Vagina (tissue), 2 donors: Measurements from ENCODE around the gene CHRM1. TPM values are rescaled to one million over a fixed set of nuclear protein-coding genes. Genes with fewer than 3 reads are reported as not detected.

Experiments used
- DNase-seq, 2 donors: peaks; one replicate each; pipeline ENCODE4 v3.0.0-alpha.2; 2017; ENCODE audit errors: extremely low spot score in 2 of 2
- H3K27ac ChIP-seq: fragments of 200-600 bp; sonication (generic); one replicate; pipeline ENCODE4 v1.5.1; 2019
- H3K27me3 ChIP-seq: fragments of 200-600 bp; sonication (generic); one replicate; pipeline ENCODE4 v1.5.1; 2019
- H3K36me3 ChIP-seq, 2 donors: fragments of 200-600 bp; sonication (generic); one replicate each; pipeline ENCODE4 v1.5.1; 2017 to 2019
- H3K4me1 ChIP-seq: fragments of 200-600 bp; sonication (generic); one replicate; pipeline ENCODE4 v1.5.1; 2019
- H3K4me3 ChIP-seq, 2 donors: fragments of 200-600 bp; sonication (generic); 1 replicate in 1 of 2; 2 replicates in 1 of 2; pipeline ENCODE4 v1.5.1; 2016 to 2019
- H3K9me3 ChIP-seq: fragments of 200-600 bp; sonication (generic); one replicate; pipeline ENCODE4 v1.5.1; 2019
- CTCF ChIP-seq, 3 experiments: fragments of 450-650 bp in 2 of 3; fragments of 200-600 bp in 1 of 3; sonication (generic) in 1 of 3; IDR thresholded peaks; one replicate each; pipeline ENCODE4 v1.5.1; 2017 to 2019; ENCODE audit warnings: antibody characterized with exemption in 3 of 3, mild to moderate bottlenecking in 2 of 3, moderate library complexity in 2 of 3
- POLR2A ChIP-seq, 2 donors: fragments of 450-650 bp; IDR thresholded peaks; one replicate each; pipeline ENCODE4 v1.6.1; 2017; ENCODE audit warnings: antibody characterized with exemption in 2 of 2, mild to moderate bottlenecking in 2 of 2, moderate library complexity in 2 of 2
- POLR2AphosphoS5 ChIP-seq, 2 donors: sonication (generic); formaldehyde crosslinking; IDR thresholded peaks; one replicate each; pipeline ENCODE4 v1.9.0; 2017; ENCODE audit warnings: antibody characterized with exemption in 2 of 2, mild to moderate bottlenecking in 2 of 2, low read depth in 1 of 2; ENCODE audit not compliant: insufficient read depth in 1 of 2
- intact Hi-C: fragments of 100-400 bp; cut with DNase I; formaldehyde crosslinking; loops from one replicate; pipeline ENCODE4 v1.15.1; 2023
- total RNA-seq: library from RNA; depleted of rRNA; stranded (reverse); fragments of >200 nt; gene quantifications from one replicate; pipeline ENCODE4 v1.2.3, GENCODE V29; 2016

The CHRM1 gene
- total RNA-seq, 1 donor from 2014 or later = not detected

- Histone ChIP-seq H3K4me3 (peak overlapping the region; percentile 98 to 100), H3K36me3 (peaks cover 0 to 28% of the 10 kb centered on the region in 2 donors), H3K4me1 (peaks cover 52% of the 10 kb centered on the region), H3K9me3 (no peaks in the 10 kb centered on the region), H3K27me3 (no peaks in the 10 kb centered on the region), H3K27ac (peak overlapping the region; percentile 100)
- TF ChIP-seq POLR2AphosphoS5 (IDR thresholded peaks at IDR 0.05; ENCODE audit: insufficient read depth in 1 of 2, low read depth in 1 of 2) (no peak), CTCF (IDR thresholded peaks at IDR 0.05) (no peak), POLR2A (IDR thresholded peaks at IDR 0.05) (no peak)
- DNase-seq = no peak
- intact Hi-C loops = no loop called here
Observed at GRCh38 chr11:62880231-62880802, 40.8 kb downstream of the CHRM1 start.

- DNase-seq = no peak
- H3K36me3 ChIP-seq = peaks cover 0 to 19% of the 10 kb centered on the region in 2 donors
- H3K27me3 ChIP-seq = no peaks in the 10 kb centered on the region
- H3K4me3 ChIP-seq = peak overlapping the region; percentile 98 to 100
- TF ChIP-seq POLR2AphosphoS5 (IDR thresholded peaks at IDR 0.05; ENCODE audit: insufficient read depth in 1 of 2, low read depth in 1 of 2) = no peak
- no peak for TF ChIP-seq POLR2A (IDR thresholded peaks at IDR 0.05)
- TF ChIP-seq CTCF (IDR thresholded peaks at IDR 0.05) = no peak
- peak overlapping the region; percentile 100 for H3K27ac ChIP-seq
- H3K4me1 ChIP-seq = peaks cover 44% of the 10 kb centered on the region
- intact Hi-C loops = no loop called here
- no peaks in the 10 kb centered on the region for H3K9me3 ChIP-seq
Observed at GRCh38 chr11:62879235-62879978, 41.8 kb downstream of the CHRM1 start.

- no peak overlapping the region for H3K27ac ChIP-seq
- no peaks in the 10 kb centered on the region for H3K36me3 ChIP-seq
- no peak overlapping the region for H3K4me3 ChIP-seq
- H3K9me3 ChIP-seq = no peaks in the 10 kb centered on the region
- DNase-seq = no peak
- TF ChIP-seq POLR2A (IDR thresholded peaks at IDR 0.05) (no peak), POLR2AphosphoS5 (IDR thresholded peaks at IDR 0.05; ENCODE audit: insufficient read depth in 1 of 2, low read depth in 1 of 2) (no peak), CTCF (IDR thresholded peaks at IDR 0.05) (no peak)
- no peaks in the 10 kb centered on the region for H3K27me3 ChIP-seq
- intact Hi-C loops = no loop called here
- H3K4me1 ChIP-seq = peaks cover 17% of the 10 kb centered on the region
Observed at GRCh38 chr11:62876712-62877111, 44.5 kb downstream of the CHRM1 start.

DNA sequence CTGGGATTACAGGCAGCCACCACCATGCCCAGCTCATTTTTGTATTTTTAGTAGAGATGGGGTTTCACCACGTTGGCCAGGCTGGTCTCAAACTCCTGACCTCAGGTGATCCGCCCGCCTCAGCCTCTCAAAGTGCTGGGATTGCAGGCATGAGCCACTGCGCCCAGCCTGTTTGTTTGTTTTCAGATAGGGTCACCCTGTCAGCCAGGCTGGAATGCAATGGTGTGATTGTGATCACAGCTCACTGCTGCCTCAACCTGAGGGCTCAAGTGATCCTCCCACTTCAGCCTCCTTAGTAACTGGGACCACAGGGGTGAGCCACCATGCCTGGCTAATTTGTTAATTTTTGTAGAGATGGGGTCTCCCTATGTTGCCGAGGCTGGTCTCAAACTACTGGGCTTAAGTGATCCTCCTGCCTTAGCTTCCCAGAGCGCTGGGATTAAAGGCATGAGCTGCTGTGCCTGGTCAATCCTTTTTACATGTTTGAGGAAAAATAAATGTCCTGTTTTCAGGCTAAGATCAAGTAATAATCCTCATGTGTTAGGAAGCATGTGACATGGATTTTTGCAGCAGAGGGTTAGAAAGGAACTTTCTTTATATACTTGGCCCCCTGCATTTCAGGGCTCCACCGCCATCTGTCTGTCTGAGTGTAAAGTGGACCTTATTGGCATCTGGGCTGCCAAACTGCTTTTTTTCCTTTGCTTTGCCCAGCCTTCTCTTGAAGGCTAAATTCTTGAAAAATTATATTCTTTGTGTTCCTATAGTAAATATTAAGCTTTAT, 45.3 kb downstream of the CHRM1 start:
- Histone ChIP-seq H3K27me3 (no peaks in the 10 kb centered on the region), H3K9me3 (no peaks in the 10 kb centered on the region), H3K36me3 (no peaks in the 10 kb centered on the region), H3K27ac (no peak overlapping the region), H3K4me3 (no peak overlapping the region), H3K4me1 (peaks cover 17% of the 10 kb centered on the region)
- intact Hi-C loops = no loop called here
- TF ChIP-seq CTCF (IDR thresholded peaks at IDR 0.05) = no peak
- TF ChIP-seq POLR2AphosphoS5 (IDR thresholded peaks at IDR 0.05; ENCODE audit: insufficient read depth in 1 of 2, low read depth in 1 of 2) = no peak
- TF ChIP-seq POLR2A (IDR thresholded peaks at IDR 0.05) = no peak
- no peak for DNase-seq
